Activated CD4-positive, alpha-beta T cell treated with anti-CD3 and anti-CD28 coated beads for 24 hours (primary cell): ENCODE data around the gene SLC36A4.
"Not testable (repeated sequence)": the region's sequence is repeated elsewhere in the genome, so short reads cannot be mapped to it uniquely, and the experiment has no call there.

Source experiments
- DNase-seq, 2 donors: peaks; one replicate each; pipeline ENCODE4 v3.0.0-alpha.2; 2020; ENCODE audit warnings: low read depth in 2 of 2

Gene SLC36A4

DNA sequence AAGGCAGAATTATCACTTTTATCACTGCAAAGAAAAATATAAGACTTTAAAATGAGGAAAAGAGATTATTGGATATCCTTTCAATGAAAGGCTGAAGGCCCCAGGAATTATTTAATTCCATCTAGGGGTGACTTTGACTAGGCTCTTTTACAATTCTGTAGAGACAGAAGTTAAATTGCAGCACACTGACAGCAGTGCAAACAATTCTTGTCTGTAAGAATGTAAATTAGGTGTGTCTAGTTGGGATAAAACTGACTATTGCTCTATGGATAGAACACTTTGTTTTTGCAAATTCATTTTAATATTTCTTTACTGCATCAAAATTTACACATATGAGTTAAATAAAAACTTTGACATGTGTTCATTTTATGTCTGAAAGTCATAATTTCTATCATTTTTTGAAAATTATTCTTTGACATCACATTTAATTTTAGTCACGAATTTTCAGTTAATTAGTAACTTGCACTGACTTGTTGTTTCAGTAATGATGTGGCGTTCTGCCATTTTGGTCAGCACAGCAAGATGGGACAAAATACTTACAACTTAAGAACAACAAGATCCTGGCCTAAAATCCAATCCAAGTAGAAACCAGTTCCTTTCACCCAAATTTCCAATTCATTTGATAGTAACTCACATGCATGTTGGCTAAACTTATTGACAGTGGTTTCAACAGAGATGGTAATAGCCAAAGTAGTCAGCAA is 75.1 kb downstream of the SLC36A4 start:
- no peak for DNase-seq

DNA sequence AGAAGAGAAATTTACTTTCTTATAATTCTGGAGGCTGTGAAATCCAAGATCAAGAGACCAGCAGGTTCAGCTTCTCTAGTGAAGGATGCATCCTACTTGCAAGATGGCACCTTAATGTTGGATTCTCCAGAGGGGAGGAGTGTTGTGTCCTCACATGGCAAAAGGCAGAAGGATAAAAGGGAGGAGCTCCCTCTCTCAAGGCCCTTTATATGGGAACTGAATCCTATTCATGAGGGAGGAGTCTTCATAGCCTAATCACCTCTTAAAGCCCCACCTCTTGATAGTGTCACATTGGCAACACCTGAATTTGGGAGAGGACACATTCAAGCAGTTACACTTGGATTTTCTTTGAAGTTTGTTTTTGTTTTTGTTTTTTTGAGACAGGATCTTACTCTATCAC is 79.5 kb downstream of the SLC36A4 start:
- DNase-seq, result no peak

DNA sequence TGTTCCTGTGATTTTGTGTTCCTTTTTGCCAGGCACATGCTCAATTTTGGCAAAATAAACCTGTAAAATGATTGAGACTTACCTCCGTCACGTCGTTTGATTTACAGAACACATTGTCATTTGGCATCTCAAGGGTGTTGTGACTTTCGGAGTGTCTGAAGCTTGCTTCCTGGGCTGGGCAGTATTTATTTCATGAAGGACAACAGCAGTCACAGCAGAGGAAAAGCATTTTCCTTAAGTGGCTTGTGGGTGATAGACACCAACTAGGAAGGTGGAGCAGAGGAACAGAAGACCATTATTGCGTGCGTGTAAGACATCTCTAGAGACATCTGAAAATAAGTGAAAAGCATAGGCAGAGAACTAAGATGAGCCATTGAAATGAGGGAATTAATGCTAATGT is 80.2 kb downstream of the SLC36A4 start:
- no peak for DNase-seq

DNA sequence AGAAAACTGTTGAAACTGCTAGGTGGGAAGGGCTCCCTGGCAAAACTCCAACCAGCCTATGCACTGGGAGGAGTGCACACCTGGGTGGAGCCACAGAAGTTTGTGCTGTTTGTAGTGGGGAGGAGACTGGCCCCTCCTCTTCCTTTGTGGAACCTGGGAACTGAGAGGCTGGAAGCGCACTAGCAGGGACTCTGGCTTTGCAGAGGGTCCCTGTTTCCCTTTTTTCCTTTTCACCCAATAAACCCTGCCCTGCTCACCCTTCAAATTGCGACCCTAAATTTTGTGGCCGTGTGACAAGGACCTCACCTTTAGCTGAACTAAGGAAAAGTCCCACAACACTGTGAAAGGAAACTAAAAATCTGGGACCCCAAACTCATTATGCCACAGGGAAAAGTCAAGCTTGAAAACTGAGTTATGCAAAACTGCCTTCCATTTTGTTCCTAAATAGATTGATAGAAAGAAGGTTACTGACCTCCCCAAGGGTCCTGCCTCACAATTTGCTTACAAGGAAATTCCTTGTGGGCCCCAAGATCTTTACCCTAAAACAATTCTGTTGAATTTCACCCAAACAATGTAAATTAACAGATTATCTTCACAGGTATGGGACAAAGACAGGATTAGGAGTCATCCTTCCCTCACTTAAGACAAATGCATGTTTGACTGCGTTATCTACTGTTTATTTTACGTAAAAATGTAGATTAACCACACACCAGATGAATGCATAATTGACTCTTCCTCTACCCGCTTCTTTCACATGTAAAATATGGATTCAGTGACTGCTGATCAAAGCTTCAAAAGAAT is 81.0 kb downstream of the SLC36A4 start:
- DNase-seq, result no peak

DNA sequence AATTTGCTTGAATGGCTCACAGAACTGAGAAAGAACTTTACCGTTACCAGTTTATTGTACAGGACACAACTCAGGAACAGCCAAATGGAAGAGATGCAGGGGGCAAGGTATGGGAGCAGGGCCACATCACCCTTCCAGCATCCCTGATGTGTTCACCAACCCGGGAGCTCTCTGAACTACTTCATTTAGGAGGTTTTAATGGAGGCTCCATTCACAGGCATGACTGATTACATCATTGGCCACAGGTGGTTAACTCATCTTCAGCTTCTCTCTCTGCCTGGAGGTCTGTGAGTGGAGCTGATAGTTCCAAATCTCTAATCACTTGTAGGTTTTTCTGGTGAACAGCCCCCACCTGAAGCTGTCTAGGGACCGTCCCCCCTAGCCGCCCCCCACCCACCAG is 83.5 kb downstream of the SLC36A4 start:
- no peak for DNase-seq

DNA sequence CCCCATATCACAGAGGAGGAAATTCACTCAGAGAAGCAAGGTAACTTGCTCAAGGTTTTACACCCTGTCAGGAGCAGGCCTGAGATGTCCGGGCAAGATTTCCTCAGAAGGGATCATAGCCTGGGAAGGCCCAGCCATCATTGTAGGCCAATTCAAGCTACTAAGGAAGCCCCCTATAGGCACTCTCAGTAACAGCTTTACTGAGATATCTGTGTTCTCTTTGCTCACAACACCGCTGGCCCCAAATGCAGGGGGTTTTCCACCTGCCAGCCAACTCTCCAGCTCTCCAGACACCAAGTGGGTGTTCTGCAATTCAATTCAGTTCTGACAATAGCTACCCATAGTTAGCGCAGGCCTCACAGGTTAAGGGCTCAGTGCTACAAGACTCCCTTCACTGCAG is 84.0 kb downstream of the SLC36A4 start:
- no peak for DNase-seq

DNA sequence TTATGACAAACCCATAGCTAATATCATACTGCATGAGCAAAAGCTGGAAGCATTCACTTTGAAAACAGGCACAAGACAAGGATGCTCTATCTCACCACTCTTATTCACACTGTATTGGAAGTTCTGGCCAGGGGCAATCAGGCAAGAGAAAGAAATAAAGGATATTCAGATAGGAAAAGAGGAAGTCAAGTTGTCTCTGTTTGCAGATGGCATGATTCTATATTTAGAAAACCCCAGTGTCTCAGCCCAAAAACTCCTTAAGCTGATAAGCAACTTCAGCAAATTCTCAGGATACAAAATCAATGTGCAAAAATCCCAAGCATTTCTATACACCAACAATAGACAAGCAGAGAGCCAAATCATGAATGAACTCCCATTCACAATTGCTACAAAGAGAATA is 86.6 kb downstream of the SLC36A4 start:
- DNase-seq, result not testable (repeated sequence)

DNA sequence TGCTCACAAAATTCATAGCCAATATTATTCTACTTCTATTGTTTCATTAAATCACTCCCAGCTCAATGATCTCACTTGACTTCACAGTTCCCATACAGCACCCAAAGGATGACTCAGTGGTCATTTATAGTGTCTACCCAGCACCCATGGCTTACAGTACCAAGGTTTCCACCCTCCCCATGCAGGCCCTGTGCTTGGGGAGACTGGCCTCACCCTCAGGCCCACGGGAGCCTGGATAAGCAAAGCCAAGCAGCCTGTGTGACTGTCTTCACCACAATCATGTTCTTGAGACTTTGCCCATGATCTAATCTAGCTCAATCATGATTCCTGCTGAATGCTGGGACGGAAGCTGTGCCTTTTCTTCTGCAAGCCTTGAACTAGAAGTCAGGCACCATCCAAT is 97.6 kb downstream of the SLC36A4 start:
- DNase-seq, result no peak

DNA sequence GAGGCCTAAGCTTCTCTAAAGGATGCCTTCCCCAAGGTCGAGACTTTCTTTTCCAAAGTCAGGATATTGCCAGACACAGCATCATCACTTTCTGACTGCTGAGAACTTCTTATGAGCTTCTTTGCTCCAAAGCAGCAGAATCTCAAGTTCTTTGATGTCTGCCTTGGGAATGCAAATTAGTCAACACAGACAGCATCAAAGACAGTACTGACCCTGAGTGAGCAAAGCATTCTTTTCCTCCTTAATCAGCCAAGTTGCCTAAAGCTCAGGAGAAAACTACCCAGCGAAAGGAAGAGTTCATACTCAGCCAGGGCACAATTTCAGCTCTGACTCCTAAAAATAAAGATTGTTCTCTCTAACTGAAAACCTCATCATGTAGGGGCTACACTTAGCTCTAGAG is 98.0 kb downstream of the SLC36A4 start:
- DNase-seq, result no peak
